Measurements from ENCODE around the gene NAA60.
"Not testable (repeated sequence)": the region's sequence is repeated elsewhere in the genome, so short reads cannot be mapped to it uniquely, and the experiment has no call there.

NAA60 gene

GRCh38 chr16:3465301-3465700, 21.8 kb downstream of the NAA60 start:
- DNase-seq = no peak

GRCh38 chr16:3465911-3466584, 22.6 kb downstream of the NAA60 start:
- no peak for DNase-seq

- no peak for DNase-seq
These were observed 23.7 kb downstream of the NAA60 start for GRCh38 chr16:3467182-3467581.

- no peak for DNase-seq
These were observed 24.4 kb downstream of the NAA60 start for GRCh38 chr16:3467921-3468320.

DNA sequence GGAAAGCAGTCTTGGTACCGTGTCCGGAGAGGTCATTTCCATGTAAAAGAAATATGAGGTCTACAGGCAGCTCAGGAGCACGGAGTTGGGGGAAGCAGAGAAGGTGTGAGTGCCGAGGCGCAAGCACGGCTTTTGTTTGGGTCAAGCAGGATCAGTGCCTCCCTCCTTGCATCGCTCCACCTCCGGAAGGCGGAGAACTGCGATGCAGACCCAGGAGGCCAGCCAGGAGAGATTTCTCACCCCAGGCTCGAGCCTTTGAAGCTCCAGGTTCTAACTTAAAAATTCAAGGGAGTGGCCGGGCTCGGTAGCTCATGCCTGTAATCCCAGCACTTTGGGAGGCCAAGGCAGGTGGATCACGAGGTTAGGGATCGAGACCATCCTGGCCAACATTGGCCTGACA, 25.0 kb downstream of the NAA60 start:
- DNase-seq = no peak

- DNase-seq = no peak
These were observed 26.3 kb downstream of the NAA60 start for GRCh38 chr16:3469736-3470135.

DNA sequence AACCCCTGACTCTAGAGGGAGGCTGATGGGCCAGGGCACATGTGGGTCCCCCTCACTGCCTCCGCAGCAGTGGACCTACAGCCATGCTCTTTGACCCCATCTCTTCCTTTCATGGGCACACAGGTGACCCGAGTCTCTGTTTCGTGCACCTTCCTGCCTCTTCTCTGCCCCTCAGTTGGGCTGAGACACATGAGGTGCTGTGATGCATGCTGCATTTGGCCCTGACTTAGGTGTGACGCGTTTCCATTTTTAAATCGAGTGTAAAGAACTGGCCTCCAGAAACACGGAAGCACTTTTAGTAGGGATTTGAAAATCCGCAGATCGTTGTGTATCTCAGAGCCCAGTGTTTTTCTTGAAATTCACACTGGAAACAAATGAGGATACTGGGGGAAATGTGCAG, 27.2 kb downstream of the NAA60 start:
- no peak for DNase-seq

DNA sequence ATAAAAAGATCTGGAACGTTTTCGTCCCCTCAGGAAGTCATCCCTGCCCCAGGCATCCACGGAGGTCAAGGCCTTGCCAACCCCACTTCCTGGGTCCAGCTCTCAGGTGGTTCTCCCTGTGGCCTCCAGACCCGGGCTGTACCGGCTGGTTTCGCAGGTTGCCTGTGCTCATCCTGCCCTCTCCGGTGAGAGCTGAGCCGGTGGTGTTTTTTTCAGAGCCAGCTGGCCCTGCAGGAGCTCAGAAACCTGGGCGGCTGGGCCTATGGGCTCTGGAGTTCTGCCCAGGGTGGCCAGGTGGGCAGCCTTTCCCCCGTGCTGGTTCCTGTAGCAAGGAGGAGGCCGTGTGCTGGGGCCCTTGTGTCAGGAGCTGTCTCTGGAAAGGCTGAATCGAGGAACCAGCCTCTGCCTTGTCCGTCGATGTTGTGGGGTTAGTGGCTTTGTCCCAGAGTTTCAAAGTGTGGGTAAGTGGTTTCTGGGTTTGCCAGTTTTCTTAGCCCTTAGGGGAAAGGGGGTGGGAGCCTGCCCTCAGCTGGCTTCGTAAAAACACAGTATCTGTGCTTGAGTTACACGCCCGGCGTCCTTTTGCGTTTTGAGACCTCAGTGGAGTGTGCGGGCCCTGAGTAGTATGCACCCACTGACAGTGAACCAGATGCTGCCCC, 28.2 kb downstream of the NAA60 start:
- DNase-seq = no peak

DNA sequence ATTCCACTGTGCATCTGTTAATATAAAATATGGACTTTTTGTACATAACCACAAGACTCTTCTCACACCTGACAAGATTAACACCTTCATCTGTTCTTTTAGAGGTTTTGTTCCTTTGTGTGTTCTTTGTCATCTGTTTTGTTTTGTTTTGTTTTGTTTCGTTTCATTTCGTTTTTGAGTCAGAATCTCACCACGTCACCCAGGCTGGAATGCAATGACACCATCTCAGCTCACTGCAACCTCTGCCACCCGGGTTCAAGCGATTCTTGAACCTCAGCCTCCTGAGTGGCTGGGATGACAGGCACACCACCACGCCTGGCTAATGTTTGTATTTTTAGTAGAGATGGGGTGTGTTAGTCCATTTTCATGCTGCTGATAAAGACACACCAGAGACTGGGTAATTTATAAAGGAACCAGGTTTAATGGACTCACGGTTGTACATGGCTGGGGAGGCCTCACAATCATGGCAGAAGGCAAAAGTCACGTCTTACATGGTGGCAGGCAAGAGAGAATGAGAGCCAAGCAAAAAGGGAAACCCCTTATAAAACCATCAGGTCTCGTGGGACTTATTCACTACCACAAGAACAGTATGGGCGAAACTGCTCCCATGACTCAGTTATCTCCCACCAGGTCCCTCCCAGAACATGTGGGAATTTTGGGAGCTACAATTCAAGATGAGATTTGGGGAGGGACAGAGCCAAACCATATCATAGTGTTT, 29.6 kb downstream of the NAA60 start:
- no peak for DNase-seq

GRCh38 chr16:3473596-3473943, 30.1 kb downstream of the NAA60 start:
- not testable (repeated sequence) for DNase-seq

- DNase-seq = no peak
These were observed 30.8 kb downstream of the NAA60 start for GRCh38 chr16:3474136-3474779.

- DNase-seq = not testable (repeated sequence)
These were observed 31.4 kb downstream of the NAA60 start for GRCh38 chr16:3474870-3475269.

DNA sequence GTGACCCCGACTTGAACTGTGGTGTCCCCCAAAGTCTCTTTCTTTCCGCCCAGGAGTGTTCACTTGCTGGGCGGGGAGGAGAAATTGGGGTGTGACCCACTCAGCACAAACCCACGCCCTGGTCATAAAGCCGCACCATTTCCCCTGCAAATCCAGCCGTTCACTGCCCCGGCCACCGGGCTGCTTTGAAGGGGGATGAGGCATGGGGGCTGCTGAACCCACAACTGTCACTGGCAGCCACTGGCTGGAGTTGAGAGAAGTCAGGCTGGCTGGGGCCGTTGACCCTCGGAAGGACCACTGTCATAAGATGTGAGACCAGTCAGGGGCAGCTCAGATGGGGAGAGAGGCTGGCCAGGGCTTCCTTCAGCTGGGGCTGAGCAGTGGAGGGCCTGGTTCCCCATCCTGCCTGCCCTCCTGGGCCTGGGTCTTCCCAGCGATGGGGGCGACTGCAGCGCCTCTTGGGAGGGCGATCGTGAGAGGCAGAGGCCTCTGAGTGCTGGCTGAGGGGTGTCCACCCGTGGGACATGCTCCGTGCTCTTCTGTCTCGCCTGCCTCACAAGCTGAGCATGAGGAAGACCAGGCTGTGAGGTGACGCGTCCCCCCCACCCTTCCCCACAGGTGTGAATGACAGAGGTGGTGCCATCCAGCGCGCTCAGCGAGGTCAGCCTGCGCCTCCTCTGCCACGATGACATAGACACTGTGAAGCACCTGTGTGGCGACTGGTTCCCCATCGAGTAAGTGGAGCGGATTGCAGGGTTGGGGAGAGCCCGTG, 32.3 kb downstream of the NAA60 start:
- no peak for DNase-seq

GRCh38 chr16:3476409-3476808, 32.9 kb downstream of the NAA60 start:
- no peak for DNase-seq

DNA sequence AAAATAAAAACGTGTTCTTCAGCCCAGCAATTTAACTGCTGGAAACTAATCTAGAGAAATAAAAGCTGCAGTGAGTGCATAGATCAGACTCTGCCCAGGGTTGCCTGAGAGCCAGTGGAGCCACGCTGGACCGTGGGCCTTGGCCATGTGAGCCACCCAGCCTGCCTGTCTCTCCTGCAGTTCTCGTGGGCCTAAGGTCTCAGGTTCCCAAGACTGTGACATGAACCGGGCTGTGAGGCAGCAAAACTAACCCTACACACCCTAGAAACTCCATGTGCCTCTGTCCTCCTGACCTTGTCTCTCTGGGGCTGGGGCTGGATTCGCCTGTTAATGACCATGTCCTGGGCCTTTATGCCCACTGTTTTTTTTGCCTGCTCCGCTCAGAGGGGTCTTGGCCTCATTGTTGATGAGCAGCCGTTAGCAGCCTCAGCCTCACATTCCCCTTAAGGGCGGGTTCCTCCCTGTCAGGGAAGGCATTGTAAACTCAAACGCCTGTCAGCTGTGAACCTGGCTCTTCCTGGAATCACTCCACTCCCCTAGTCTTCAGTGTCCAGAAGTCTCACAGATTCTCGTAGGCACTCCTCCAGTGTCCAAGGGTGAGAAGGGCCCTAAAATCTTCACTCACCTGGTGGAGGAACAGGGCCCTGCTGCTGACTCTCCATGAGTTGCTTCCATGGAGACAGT, 34.9 kb downstream of the NAA60 start:
- DNase-seq = no peak

- DNase-seq = no peak
These were observed 36.3 kb downstream of the NAA60 start for GRCh38 chr16:3479654-3480216.

DNA sequence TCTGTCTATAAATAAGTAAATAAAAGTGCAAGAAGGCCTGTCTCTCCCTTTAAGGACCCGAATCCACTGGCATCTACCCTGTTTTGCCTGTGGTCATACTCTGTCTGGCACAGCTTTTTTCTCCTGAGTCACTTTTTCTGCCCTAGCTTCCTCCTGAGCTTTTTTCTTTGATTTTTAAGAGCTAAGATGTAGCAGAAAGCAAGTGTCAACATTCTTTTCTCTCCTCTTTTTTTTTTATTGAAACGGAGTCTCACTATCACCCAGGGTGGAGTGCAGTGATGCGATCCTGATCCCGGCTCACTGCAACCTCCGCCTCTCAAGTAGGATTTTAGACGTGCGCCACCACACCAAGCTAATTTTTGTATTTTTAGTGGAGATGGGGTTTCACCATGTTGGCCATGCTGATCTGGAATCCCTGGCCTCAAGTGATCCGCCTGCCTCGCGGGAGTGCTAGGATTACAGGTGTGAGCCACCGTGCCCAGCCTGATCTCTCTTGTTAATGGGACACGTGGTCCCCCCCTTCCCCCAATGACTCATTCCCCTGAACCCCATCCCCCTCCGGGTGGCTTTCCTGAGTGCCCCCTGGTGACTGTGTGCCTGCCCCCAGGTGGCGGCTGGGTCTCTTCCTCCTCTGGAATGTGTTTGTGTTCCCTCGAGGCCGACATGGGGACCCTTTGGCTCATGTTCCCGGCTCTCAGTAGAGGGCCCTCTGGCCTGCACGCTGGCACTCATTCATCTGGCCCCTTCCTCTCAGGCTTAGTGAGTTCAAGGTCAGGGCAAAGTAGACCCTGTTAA, 37.6 kb downstream of the NAA60 start:
- no peak for DNase-seq

GRCh38 chr16:3481696-3482658, 38.5 kb downstream of the NAA60 start:
- no peak for DNase-seq

GRCh38 chr16:3482659-3483241, 39.3 kb downstream of the NAA60 start:
- DNase-seq = no peak
